SHP77 (cell line): ENCODE measurements around the gene PTPN22.
A peak's percentile ranks its signal among the peaks of the same experiment; 100 is the strongest.

Experiments used
- DNase-seq, 2 experiments: peaks; one replicate each; lab custom pipeline; 2025; lab: John Stamatoyannopoulos, UW

PTPN22 gene

DNA sequence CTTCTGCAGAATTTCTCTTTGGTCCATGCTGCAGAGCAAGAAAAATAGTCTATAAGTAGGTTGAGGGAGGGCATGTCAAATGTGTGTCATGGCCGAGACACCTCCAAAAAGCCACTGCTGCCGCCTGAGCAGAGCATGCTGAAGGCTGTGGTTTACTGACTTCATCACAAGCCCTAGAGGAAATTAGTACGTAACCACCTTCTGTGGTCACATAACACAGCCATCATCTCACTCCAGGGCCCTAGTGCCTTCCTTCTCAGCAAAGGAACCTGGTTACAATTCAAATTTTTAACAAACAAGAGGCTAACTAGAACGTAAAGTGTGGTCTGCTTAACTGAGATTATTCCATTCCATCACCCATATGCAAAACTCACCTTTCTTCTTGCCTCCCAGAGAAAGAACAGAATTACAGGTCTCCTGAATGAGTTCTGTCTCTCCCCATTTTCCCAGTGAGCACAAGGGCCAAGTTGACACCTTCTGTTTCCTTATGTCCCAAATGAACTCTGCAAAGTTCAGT is at the start of gene PTPN22:
Gene PTPN22 (minus strand): TSS at position 116 of the 517 bp plus-strand sequence.
- no peak for DNase-seq

DNA sequence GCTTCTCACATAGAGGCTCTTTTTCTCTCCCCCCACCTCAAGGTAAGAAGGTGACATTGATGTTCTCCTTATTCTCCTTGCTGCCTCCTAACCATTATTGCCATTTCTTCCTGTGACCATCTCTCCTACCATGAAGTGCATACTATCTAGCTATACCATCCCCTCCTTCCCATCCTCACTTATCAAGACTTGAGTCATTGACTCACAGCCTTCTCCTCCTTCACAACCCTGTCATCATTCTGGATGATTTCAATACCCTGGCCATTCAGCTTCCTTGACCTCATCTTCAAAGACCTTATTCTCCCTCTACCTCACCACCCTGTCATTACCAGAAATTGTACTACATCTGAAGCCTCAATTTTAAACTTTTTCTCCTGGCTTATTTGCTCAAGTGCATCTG is 46.7 kb upstream of the PTPN22 start:
- no peak for DNase-seq

DNA sequence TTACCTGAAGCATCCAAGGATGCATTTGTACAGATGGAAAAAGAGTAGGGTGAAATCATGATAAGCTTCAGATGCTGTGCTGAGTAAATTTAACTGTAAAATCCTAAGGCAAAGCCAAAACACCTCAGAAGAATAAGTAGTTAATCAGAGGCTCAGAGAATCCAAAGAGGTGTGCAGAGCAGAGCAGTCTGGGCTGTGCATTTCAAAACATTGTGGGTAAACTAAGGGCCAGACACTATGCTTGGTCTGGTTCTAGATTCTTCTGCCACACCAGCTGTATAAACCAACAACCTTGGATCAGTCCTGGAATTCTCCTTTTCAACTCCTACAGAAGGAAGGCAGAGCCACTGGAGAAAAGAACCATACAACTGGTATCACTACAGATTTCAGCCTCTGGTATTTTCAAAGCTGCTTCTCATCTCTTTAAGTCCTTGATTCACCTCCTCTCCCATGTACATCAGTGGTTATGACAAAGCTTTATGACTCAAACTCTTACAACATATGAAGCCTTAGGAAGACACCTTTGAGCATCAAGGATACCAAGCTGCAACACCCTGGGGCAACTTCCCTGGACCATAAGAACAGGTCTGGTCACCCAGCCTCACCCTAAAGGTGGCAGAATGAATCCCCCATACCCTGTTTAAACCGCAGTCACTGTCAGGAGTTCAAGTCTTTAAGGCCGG is 46.0 kb upstream of the PTPN22 start:
- DNase-seq: no peak

DNA sequence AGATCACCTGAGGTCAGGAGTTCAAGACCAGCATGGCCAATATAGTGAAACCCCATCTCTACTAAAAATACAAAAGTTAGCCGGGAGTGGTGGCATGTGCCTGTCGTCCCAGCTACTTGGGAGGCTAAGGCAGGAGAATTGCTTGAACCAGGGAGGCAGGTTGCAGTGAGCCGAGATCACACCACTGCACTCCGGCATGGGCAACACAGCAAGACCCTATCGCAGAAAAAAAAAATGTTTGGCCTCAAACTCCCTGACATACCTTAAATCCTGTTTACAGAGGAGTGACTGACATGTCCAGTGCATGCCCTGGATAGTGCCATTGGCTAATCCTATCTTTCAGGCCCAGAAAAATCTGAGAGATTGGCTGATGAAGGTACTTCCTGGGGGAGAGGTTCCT is 45.5 kb upstream of the PTPN22 start:
- no peak for DNase-seq

DNA sequence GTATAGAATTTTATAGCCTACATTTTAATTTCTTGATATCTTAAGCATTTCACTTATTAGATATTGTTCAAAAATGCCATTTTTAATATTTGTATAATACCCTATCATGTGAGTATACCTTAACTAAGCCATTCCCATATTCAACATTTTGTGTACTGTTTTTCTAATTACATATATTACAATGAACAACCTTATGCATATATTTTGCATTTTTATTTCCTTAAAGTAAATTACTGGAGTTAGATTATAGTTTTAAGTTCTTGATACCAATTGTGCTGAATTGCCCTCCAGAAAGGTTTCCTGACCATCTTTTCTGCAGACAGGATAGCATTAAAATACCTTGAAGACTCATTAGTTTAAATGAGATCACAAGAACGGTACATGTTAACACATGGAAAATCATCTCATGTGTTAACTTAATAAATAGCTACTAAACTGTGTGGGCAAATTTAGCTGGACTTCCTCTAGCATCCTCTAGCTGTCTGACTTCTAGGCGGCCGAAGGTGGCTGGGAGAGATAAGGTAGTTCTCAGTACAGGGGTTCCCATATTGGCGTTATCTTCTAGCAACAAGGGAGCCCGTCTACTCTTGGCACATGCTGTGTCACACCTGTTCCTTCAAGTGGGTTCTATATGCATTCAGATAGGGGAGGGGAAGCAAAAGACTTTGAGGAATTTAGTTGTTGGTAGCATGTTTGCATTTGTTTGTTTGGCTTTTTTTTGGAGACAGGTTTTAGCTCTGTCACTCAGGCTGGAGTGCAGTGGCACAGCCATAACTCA is 42.6 kb upstream of the PTPN22 start:
- no peak for DNase-seq

DNA sequence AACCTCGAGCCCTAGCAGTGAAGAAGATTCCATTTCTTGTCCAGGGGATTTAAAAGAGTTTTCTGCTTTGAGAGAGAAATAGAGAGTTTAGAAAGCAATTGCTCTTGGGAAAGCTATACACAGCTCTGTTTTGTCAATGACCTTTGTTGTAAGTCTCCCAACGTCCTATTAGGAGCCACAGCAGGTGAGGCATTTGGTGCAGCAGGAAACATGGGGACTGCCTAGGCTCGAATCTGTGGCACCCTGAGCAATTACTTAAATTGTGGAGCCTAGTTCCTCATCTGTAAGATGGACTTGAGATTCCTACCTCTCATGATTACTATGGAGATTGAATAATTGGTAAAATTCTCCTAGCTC is 41.8 kb upstream of the PTPN22 start:
- no peak for DNase-seq

DNA sequence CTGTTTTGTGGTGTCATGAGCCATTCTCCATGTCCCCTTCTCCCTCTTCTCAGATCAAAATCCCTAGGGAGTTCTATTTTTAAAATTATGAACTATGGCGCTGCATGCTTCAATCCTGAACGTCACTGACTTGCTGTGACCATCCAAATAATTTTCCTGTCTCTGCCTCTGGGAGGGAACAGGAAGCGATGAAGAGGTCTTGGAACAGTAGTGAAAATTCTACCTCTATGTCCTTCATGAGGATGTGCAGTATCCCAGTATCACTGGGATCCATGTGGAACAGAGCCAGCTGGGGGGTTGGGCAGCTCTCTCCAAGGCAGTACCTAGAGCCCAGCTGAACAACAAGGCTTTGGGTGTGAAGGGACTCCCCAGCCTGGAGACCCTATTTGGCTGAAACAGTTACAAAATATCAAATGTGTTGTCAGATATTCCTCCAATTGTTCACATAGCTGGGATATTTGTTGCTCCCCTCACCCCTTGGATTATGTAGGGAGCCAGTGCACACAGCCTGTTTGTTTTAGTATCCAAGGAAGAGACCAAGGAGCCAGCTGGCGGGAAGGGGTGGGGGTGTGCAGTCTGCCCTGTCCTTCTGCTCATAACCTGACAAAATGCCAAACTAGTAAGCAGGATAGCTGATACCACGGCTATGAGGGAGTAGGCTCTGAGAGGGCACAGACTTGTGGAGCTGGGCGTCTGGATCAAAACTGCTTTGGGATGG is 41.2 kb upstream of the PTPN22 start:
- peak; percentile 6 to 9 for DNase-seq

DNA sequence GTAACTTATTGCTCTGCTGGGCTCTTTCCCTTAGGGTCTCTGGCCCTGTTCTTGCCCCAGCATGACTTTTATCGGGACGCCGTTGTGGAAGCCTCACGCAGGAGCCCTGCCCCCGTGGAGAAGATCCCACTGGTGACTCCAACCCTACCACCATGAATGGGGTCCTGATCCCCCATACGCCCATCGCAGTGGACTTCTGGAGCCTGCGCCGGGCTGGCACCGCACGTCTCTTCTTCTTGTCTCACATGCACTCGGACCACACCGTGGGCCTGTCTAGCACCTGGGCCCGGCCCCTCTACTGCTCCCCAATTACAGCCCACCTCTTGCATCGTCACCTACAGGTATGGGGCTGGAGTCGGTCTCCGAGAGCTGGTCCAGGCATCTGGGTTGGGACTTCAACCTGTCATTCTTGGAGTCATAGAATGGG is 33.9 kb upstream of the PTPN22 start:
- DNase-seq: peak in 1 of 2 experiments; percentile 3

DNA sequence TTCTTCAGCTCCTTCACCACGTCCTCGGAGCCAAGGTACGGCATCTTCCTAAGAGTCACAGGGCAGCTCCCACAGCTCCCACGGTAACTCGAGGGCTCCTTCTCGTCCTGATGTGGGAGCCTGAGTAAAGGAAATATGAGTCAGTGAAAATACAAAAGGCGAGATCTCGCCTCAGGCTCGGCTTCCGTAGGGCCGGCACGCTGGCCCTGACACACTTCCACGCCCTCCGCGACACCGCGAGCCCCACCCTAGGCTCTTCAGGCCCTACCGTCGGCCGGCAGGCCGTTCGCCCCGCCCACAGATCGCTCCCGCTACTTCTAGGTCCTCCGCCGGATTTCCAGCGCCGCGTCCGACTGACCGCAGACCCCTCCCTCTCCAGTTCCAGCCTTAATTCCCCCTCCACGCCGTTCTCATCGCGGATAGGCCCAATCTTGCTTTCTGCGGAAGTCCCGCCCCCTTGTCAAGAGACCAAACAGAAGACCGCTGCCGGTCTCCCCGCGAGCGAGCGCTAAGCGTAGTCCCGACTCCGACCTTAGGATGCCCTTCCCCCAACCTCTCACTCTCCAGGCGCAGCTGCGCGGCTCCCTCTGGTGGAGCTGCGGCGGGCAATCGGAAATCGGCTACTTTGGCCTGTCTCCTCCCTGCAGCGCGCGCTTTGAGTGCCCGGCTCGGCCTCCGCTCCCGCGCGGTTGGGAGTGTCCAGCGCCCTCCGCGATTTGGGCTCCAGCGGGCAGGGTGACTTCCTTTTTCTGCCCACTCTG is 33.3 kb upstream of the PTPN22 start, which contains the start of the genes AP4B1 and DCLRE1B:
Gene AP4B1 (minus strand): TSS at position 126 of the 761 bp plus-strand sequence. CDS start 82 bp downstream, at position 44.
Gene DCLRE1B (plus strand): TSS at position 653 of the 761 bp plus-strand sequence. CDS start 261 bp downstream, outside the sequence.
- peak; percentile 99 for DNase-seq

DNA sequence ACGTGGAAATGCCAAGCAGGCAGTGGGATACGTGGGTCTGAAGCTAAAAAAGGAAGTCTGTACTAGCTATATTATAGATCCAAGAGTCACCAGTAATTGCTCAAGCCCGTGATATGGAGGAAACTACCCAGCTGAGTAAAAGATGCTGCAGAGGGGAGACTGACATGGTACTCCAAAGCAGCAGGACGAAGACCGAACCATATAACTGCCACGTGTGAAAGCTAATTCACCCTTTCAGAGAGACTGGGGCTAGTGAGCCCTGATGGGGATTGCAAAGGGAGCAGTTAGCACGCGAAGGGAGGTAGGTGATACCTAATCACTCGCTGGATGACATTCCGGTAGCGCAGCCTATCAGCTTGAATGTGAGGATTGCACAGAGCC is 32.8 kb upstream of the PTPN22 start:
- DNase-seq: peak in 1 of 2 experiments; percentile 70

DNA sequence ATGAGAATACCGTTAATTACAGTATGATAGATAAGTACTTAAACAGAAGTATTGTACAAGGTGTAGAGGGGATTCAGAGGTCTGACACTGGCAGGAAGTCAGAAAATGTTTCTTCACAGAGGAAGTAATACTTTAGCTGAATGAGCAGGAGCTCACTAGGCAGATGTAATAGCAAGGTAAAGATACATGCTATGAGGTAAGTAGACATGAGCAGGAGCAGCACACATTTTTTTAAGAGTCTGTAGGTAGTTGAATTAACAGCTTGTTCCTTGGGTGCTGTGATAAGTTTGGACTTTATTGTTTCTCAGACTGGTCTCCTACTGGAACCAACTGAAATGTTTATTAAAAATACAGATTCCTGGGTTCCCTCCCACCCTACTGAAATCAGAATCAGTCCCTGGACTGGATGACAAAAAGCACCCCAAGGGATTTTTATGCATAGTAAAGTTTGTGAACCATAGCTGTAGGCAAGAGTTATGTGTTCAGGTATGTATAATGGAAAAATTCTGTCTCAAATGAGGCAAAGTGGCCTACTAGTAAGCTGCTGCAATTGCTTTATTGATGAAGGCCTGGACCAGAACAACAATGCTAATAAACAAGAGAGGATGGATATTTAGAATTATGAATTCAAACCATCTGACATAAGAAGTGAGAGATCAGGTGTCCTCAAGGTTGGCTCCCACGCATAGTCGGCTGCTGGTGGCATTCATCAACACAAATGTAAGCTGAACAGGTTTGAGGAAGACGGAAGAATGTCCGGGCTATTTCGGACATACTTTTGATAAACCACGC is 32.2 kb upstream of the PTPN22 start:
- DNase-seq: no peak

DNA sequence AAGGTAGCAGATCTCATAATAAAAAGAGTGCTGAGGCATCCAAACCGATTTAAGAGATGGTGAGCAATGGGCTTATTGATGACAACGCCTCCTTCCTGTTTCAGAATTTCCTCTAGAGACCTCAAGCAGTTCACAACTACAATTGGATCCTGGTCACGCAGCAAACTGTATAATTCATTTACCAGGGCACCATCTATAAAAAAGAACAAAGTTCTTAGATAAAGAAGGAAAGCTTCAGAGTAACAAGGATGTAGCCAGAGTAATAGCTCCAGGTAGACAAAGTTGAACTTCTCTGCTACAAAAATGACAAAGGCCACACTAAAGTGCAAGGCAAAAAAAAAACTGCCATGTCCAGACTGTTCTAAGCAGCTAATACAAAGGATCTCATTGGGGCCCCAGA is 29.7 kb upstream of the PTPN22 start:
- no peak for DNase-seq

DNA sequence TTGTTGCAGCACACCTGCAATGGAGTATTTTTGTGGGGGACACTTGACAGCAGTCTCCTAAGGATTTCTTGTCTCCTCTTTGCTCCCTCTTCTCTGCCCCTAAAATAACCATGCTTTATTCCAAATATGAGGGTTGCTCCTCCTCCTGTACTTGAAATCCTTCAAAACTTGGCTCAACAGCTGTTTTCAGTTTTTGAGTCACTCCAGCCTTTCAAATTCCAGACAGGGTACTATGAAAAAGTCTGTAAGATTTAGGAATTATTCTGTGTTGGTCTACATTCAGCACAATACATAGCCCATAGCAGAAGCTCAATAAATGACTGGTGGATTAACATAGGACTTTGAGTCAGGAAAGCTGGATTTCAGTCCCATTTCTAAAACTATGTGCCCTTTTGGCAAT is 27.6 kb upstream of the PTPN22 start:
- no peak for DNase-seq

DNA sequence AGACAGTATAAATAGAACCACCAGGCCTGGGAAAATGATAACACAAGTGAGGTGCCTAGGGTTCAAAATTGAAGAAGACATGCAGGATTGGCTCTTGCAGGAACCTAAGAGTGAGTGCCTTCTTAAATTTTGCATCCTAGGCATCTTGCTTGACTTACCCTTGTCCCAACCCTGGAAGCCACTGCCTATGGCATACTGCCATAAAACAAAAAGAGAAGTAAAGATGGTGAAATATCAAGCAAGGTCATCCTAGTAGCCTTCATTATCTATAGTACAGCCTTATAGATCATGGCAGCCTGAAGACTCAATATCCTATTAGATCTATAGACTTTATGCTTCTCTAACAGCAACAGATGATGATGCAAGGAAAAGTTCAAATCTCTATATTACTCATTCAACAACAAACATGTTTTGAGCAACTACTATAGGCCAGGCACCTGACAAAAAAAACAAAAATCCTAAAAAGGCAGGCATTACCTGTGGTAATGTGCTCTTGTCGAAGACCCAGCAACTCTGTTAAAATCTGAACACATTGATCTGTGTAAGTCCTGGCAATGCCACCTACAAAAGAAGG is 26.8 kb upstream of the PTPN22 start:
- DNase-seq: no peak

DNA sequence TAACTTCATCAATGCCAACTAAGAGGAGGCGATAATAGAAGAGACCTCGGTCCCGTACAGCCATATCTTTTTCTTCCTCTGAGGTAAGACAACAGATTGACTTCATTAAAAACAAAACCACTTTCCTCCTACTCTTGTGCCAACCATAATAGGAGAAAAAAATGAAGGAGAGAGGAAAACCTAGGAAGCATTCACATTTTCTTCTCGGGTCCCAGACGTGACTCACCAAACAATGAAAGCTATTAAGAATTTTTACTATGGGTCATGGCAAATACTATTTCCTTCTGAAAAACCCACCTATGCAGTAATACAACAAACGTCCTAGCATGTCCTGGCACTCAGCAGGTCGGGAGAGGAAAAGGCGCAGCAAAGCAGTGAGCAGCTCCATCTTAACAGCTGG is 24.4 kb upstream of the PTPN22 start:
- DNase-seq: no peak

DNA sequence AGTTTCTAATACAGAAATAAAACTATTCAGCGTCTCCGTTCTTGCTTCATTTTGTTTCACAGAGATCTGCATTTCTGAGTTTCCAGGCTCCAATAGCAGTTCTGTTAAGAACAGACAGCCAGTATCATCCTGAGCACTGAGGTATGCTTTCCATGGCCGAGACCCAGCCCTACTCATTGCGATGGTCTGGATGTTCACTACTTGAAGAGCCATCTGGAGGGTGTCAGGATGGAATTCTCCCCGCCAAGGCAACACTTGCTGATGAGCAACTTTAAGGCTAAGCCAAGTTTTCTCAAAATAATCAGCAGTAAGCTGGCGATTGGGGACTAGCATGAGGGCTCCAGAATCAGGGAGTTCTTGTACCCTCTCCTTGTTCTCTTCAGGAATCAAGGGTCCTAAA is 23.6 kb upstream of the PTPN22 start:
- no peak for DNase-seq

DNA sequence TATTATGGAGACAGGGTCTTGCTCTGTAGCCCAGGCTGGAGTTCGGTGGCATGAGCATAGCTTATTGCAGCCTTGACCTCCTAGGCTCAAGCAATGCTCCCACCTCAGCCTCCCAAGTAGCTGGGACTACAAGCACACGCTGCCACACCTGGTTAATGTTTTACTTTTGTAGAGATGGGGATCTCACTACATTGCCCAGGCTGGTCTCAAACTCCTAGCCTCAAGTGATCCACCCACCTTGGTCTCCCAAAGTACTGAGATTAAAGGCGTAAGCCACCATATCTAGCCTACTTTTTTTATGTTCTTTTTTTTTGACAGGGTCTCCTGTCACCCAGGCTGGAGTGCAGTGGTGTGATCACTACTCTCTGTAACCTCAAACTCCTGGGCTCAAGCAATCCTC is 21.8 kb upstream of the PTPN22 start:
- DNase-seq: no peak

DNA sequence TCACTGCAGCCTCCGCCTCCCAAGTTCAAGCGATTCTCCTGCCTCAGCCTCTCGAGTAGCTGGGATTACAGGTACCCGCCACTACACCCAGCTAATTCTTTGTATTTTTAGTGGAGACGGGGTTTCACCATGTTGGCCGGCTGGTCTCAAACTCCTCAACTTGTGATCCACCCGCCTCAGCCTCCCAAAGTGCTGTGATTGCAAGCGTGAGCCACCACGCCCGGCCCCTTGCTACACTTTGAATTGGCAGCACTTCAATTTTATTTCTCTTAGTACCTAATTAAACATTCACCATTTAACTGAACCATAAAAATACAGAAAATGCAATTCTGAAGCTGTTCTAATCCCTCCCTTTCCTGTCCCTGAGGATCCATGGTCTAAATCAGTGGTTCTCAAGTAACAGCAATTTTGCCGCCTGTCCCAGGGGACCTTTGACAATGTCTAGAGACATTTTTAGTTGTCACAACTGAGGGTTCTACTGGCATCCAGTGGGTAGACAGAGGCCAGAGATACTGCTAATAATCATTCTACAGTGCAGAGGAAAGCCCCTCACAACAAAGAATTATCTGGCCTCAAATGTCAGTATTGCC is 20.2 kb upstream of the PTPN22 start:
- DNase-seq: no peak

DNA sequence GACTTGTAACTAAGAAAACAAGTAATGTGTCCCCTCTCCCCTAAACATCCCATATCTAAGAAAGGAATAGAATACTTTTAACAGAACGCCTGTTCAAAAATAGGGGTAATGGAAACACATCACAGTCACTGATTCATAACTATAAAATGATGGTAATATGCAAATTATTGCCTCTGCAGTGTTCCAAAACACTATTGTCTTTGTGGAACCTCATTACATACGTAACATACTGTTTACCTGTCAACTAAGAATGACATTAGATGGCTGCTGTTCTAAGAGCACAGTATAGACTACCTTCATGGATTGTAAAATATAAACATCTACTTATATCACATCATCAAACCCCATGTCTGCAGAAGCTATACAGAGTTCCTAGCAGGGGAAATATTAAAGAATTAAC is 19.3 kb upstream of the PTPN22 start:
- DNase-seq: no peak
